HS-5 (cell line): ENCODE results near the gene KDM3A.

ENCODE experiments used
- DNase-seq: peaks from one replicate; pipeline ENCODE4 v3.0.0-alpha.2; 2012; ENCODE audit warnings: low read depth

KDM3A gene

GRCh38 chr2:86433137-86433536 is 8.0 kb upstream of the KDM3A start:
- no peak for DNase-seq

DNA sequence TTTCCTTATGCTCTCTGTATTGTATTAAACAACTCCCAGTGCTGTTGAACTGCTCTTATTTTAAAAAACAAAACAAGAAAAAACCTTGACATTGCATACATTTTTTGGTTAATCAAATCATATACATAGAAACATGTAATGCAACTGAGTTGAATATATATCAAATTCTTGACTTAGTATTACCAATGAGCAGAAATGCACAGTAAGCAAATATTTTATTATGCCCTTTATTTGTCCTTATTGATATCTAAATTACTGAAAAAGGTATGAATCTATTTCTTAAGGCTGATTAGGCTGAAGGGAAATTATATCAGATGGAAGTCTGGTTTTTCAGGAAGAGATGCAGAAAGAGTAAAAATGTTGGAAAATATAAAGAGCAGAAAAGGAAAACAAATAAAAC is 6.9 kb upstream of the KDM3A start:
- DNase-seq: no peak

DNA sequence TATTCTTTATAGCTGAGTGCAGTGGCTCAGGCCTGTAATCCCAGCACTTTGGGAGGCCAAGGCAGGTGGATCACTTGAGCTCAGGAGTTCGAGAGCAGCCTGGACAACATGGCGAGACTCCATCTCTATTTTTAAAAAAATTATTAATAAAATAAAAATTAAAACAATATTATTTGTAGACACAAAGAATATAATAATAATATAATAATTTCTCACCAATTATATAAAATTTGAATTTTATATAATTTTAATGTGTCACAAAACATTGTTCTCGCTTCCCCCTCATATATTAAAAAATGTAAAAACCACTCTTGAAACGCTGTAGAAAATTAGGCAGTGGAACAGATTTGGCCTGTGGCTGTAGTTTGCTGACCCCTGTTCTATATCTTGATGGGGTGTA is 5.6 kb upstream of the KDM3A start:
- DNase-seq: no peak

DNA sequence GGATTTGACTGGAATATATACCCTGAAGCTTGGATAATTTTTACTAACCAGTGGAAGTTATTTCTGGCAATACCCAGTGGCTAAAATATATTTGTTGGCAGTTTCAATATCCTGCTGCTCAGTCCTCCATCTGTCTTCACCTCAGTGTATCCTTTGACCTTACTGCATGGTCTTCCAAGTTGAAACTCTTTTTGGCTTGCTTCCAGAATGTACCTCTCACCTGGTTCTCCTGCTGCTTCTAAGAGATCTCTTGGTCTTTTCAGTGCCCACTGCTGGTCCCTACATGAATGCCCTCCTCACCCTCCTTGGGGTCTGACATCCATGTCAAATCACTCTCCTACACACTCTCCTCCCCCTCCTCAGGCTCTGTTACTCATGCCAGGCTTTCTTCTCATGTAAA is 4.8 kb upstream of the KDM3A start:
- no peak for DNase-seq

GRCh38 chr2:86439879-86440630 is 1.1 kb upstream of the KDM3A start:
- no peak for DNase-seq

DNA sequence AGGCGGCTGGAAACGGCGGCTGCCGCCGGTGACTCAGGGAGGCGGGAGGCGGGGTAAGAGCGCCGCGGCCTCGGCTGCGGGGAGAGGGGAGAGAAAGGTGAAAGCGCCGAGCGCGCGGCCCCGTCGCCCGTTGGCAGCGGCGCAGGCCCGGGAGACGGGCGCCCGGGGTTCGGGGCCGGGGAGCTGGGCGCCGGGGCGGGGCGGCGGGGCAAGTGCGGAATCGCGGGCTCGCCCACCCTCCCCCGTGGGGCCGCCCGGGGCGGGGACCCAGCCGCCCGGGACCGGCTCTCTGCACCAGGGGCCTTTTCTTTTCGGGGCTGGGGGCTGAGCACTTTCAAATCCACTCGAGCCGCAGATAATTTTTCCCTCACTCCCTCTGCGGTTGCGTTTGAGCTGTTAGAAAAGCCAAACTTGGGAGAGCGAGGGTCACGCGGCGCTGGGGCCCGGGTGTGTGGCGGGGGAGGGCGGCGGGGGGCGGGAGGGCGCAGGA is 266 bp downstream of the KDM3A start:
- no peak for DNase-seq

- DNase-seq: no peak
Measured at GRCh38 chr2:86441882-86442641, 891 bp downstream of the KDM3A start.

DNA sequence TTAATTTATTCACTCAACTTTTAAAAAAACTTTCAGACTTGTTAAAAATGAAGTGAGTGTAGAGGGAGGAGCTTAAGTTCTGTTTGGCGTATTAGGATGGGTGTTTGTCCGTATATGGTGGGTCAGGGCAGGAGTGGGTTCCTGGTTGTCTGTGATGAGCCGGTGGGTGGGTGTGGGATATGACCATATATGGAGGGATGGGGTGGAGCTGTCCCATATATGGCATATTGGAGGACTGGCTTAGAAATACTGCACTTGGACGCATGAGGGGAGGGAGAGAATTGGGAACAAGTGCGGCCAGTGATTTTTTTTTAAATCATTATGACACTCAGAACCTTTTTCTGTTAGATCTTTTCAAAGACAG is 1.5 kb downstream of the KDM3A start:
- peak; percentile 57 for DNase-seq

DNA sequence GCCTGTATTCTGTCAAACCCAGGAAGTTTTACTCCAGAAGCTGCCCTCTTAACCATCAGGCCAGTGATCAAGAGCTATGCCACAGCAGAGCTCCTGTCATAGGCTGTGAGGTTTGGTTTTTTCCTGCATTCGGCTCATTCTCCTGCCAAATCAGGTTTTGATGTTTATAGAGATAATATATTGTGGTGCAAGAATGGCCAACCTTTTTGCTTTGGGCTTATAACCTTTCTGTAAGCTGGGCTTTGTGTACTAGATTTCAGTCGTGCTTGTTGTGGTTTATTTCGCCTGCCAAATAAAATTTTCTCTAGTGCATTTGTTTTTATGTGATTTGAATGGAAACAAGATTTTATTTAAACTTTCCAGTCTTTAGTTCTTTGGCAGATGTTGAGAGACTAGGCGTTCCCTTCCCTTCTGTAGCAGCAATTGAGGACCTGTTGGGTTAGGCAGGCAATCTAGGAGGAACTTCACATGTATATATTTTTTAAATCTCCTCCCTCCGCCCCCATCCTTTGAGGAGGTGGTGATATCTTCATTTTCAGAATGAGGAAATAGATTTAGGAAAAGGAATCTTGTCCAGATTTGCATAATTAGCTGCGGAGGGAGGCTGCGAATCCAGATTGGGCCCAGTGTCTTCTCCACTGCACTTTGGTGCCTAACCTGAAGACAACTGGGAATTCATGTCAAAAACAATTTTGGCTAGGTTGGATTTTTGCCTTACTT is 2.6 kb downstream of the KDM3A start:
- no peak for DNase-seq

GRCh38 chr2:86445436-86445835 is 4.3 kb downstream of the KDM3A start:
- DNase-seq: no peak

DNA sequence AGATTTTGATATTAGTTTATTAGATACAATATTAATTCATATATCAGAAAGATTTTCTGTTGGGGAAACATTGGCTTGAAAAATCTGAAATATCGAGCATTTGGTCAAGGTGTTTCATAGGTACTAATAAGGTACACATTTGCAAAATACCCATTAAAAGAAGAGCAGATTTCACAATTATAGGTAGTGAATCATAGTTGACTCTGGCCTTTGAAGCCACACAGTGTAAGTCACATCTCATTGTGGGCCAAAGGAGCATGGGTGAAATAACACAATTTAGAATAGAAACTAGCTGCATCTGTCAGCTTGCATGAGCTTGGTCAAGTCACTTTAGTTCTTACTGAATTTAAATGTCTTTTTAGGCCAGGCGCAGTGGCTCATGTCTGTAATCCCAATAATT is 4.9 kb downstream of the KDM3A start:
- no peak for DNase-seq

GRCh38 chr2:86453836-86454235 is 12.7 kb downstream of the KDM3A start:
- DNase-seq: no peak

DNA sequence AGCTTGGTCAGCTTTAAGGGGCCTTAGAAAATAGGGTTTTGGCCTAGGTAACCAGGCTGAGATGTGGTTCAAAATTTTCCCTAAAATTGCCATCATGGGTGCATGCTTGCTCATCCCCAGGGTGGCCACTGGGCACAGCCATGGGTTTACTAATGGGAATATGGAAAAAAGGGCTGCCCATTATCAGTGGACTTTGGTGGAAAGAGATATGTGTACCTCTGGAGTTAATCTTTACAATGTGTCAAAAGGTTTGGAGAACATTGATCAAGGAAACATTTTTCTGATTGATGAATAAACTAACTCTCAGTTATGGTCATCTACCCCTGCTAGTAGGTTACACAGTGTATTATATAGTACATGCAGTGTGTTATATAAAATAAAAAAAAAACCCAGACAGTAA is 13.1 kb downstream of the KDM3A start:
- no peak for DNase-seq

GRCh38 chr2:86455181-86455580 is 14.0 kb downstream of the KDM3A start:
- DNase-seq: no peak

DNA sequence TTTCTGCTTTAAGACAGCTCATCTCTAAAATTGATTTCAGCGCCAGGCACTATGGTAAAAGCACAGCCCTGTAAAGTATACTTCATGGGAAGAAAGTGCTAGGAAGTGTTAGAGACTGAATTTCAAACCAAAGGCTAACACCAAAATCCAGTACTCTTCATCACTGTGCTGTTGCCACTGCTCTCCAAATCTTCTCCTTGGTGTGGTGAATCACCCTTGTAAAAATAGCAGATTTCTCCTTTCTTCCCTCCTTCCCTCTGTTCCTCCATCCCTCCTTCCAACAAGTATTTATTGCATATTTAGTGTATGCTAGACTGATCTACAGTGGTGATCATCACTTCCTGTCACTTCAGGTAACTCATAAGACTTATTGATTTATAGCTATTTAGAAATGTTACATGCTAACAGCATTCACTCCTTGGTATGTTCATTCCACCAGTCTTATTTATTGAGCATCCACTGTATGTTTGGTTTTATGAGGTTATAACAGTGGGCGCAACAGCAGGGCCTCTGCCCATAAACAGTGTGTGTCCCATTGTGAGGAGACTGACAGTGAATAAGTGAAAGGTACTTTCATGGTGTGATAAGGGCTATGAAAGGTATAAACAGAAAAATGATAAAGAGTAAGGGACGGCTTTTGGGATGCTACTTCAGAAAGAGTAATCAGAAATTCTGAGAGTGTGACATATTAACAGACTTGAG is 20.0 kb downstream of the KDM3A start:
- DNase-seq: no peak

- DNase-seq: no peak
Measured at GRCh38 chr2:86464652-86465051, 23.5 kb downstream of the KDM3A start.

GRCh38 chr2:86466306-86466705 is 25.1 kb downstream of the KDM3A start:
- no peak for DNase-seq

DNA sequence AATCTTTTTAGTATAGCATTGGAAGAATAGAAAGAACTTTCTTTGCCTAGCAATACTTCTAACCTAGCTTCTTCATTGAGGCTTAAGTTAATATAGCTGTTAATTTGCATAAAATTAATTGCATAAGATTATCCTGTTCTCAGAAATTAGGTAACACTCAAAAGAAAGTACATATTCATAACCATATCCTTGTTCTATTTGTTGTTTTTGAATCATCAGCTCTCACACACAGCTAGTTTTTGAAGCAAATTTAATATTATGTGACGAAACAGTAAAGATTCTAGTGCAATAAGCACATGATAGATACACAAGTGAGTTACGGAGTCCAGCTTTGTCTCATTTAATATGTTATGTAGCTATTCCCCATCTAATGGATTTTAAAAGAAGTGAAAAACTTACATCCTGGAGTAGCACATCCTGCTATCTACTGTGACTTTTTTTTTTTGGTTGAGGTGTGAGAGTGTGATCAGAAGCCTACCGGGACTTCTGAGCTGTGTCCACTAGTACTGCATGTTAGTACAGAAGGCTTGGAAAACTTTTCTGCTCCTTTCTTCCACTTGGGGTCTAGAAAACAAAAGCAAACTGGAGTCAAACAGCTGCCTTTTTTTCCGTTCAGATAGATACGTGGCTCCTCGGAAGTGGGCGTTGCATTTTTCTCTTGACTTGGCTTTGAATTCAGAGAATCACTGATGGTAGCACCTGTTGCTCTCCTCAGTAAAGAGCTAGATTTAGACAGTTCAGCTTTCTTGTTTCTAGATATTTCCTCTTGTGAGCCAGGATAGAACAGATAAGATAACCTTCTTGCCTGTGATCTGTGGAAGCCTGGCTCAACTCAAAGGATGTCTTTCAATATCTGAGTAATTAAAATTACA is 27.2 kb downstream of the KDM3A start:
- no peak for DNase-seq

DNA sequence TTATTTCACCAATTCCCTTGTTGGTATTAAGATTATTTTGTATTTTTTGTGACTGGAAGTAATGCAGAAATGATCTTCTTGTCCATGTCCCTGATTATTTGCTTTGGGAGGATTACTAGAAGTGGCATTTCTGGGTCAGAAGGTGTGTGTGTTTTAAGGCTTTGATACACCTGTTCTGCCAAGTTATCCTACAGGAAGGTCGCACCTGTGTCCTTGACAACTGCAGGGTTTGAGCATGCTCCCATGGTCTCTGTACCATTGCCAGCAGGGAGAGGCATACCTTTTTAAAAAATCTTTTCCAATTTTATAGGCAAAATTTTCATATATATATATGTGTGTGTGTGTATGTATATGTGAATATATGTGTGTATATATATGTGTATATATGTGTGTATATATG is 29.7 kb downstream of the KDM3A start:
- DNase-seq: no peak

- DNase-seq: no peak
Measured at GRCh38 chr2:86471637-86472036, 30.5 kb downstream of the KDM3A start.

DNA sequence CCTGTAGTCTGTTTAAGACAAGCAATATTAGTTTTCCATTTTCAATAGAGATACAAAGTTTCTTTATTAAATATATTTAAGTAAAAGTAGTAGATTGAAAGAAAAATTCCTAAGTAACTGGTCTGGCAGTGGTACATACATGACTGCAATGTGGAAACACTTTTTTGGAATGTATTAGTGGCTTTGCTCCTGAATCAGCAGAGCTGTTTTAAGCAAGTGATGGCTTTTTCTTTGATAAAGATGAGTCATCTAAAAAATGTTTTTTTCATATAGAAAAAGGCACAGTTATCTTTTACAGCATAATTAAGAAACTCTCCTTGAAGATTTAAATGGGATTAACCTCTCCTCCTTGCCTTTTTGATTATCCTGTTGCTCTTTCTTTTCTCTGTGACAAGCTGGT is 34.9 kb downstream of the KDM3A start:
- DNase-seq: peak; percentile 14
